ENCODE results near the gene RALGPS1.

- TF ChIP-seq CTCF (IDR thresholded peaks at IDR 0.05; ENCODE audit: low read depth, low read length, poor library complexity, severe bottlenecking), result no peak
- no peak for TF ChIP-seq EZH2phosphoT487 (IDR thresholded peaks at IDR 0.05; ENCODE audit: borderline replicate concordance, low read length)
These were observed 214.6 kb downstream of the RALGPS1 start for GRCh38 chr9:127129073-127129717.

Data from DOHH2 (cell line).